ENCODE data around the gene AURKAIP1. TPM values are rescaled to one million over a fixed set of nuclear protein-coding genes. Genes with fewer than 3 reads are reported as not detected.

Gene AURKAIP1
- polyA plus RNA-seq, 2 donors = 155 to 158 TPM

- H3K4me3 ChIP-seq (ENCODE audit: low read depth in 1 of 2, low read length in 2 of 2) = no peak overlapping the region
These were observed 44.5 kb downstream of the AURKAIP1 start for GRCh38 chr1:1330366-1331067.

GRCh38 chr1:1329304-1330210, 45.5 kb downstream of the AURKAIP1 start:
- Histone ChIP-seq H3K27me3 (ENCODE audit: control insufficient read depth in 1 of 2, insufficient read depth in 2 of 2, low read length in 2 of 2) (no peaks in the 10 kb centered on the region), H3K4me3 (ENCODE audit: low read depth in 1 of 2, low read length in 2 of 2) (no peak overlapping the region), H3K27ac (ENCODE audit: low read depth in 2 of 2, low read length in 1 of 2) (peak overlapping the region in 1 of 2 donors; percentile 7), H3K4me1 (ENCODE audit: control insufficient read depth in 2 of 2, insufficient read depth in 2 of 2, low read length in 1 of 2) (peaks cover 6 to 57% of the 10 kb centered on the region in 2 donors), H3K9me3 (ENCODE audit: control insufficient read depth in 2 of 2, insufficient read depth in 1 of 2, low read depth in 1 of 2, low read length in 1 of 2) (peaks cover 0 to 5% of the 10 kb centered on the region in 2 donors), H3K36me3 (ENCODE audit: control insufficient read depth in 2 of 2, insufficient read depth in 2 of 2, low read length in 1 of 2) (peaks cover 3 to 36% of the 10 kb centered on the region in 2 donors)
- WGBS, 2 donors = 89% methylated on average over 58 of the region's 58 CpGs

More at GRCh38 chr1:1330366-1331067, 44.5 kb downstream of the AURKAIP1 start:
- Histone ChIP-seq H3K27me3 (ENCODE audit: control insufficient read depth in 1 of 2, insufficient read depth in 2 of 2, low read length in 2 of 2) (no peaks in the 10 kb centered on the region), H3K9me3 (ENCODE audit: control insufficient read depth in 2 of 2, insufficient read depth in 1 of 2, low read depth in 1 of 2, low read length in 1 of 2) (peaks cover 0 to 5% of the 10 kb centered on the region in 2 donors), H3K36me3 (ENCODE audit: control insufficient read depth in 2 of 2, insufficient read depth in 2 of 2, low read length in 1 of 2) (peaks cover 3 to 45% of the 10 kb centered on the region in 2 donors), H3K27ac (ENCODE audit: low read depth in 2 of 2, low read length in 1 of 2) (no peak overlapping the region), H3K4me1 (ENCODE audit: control insufficient read depth in 2 of 2, insufficient read depth in 2 of 2, low read length in 1 of 2) (peaks cover 5 to 60% of the 10 kb centered on the region in 2 donors)
- 54 to 60% methylated on average over 15 of the region's 15 CpGs for WGBS, 2 donors

GRCh38 chr1:1328254-1328653, 46.8 kb downstream of the AURKAIP1 start:
- Histone ChIP-seq H3K4me1 (ENCODE audit: control insufficient read depth in 2 of 2, insufficient read depth in 2 of 2, low read length in 1 of 2) (peaks cover 8 to 48% of the 10 kb centered on the region in 2 donors), H3K27me3 (ENCODE audit: control insufficient read depth in 1 of 2, insufficient read depth in 2 of 2, low read length in 2 of 2) (no peaks in the 10 kb centered on the region), H3K27ac (ENCODE audit: low read depth in 2 of 2, low read length in 1 of 2) (no peak overlapping the region), H3K4me3 (ENCODE audit: low read depth in 1 of 2, low read length in 2 of 2) (no peak overlapping the region), H3K36me3 (ENCODE audit: control insufficient read depth in 2 of 2, insufficient read depth in 2 of 2, low read length in 1 of 2) (peaks cover 3 to 25% of the 10 kb centered on the region in 2 donors), H3K9me3 (ENCODE audit: control insufficient read depth in 2 of 2, insufficient read depth in 1 of 2, low read depth in 1 of 2, low read length in 1 of 2) (peaks cover 0 to 5% of the 10 kb centered on the region in 2 donors)
- 78% methylated on average over 13 to 15 of the region's 15 CpGs for WGBS, 2 donors

- H3K36me3 ChIP-seq (ENCODE audit: control insufficient read depth in 2 of 2, insufficient read depth in 2 of 2, low read length in 1 of 2) = peaks cover 3 to 25% of the 10 kb centered on the region in 2 donors
- WGBS, 2 donors = 91 to 92% methylated on average over 39 to 40 of the region's 40 CpGs
- no peak overlapping the region for H3K27ac ChIP-seq (ENCODE audit: low read depth in 2 of 2, low read length in 1 of 2)
- no peaks in the 10 kb centered on the region for H3K27me3 ChIP-seq (ENCODE audit: control insufficient read depth in 1 of 2, insufficient read depth in 2 of 2, low read length in 2 of 2)
- peaks cover 8 to 44% of the 10 kb centered on the region in 2 donors for H3K4me1 ChIP-seq (ENCODE audit: control insufficient read depth in 2 of 2, insufficient read depth in 2 of 2, low read length in 1 of 2)
- H3K9me3 ChIP-seq (ENCODE audit: control insufficient read depth in 2 of 2, insufficient read depth in 1 of 2, low read depth in 1 of 2, low read length in 1 of 2) = peaks cover 0 to 5% of the 10 kb centered on the region in 2 donors
- H3K4me3 ChIP-seq (ENCODE audit: low read depth in 1 of 2, low read length in 2 of 2) = no peak overlapping the region
These were observed 47.7 kb downstream of the AURKAIP1 start for GRCh38 chr1:1327291-1327690.

GRCh38 chr1:1326075-1326605, 48.9 kb downstream of the AURKAIP1 start:
- 55 to 58% methylated on average over 8 of the region's 8 CpGs for WGBS, 2 donors
- Histone ChIP-seq H3K4me1 (ENCODE audit: control insufficient read depth in 2 of 2, insufficient read depth in 2 of 2, low read length in 1 of 2) (peaks cover 8 to 36% of the 10 kb centered on the region in 2 donors), H3K9me3 (ENCODE audit: control insufficient read depth in 2 of 2, insufficient read depth in 1 of 2, low read depth in 1 of 2, low read length in 1 of 2) (peaks cover 0 to 5% of the 10 kb centered on the region in 2 donors), H3K27me3 (ENCODE audit: control insufficient read depth in 1 of 2, insufficient read depth in 2 of 2, low read length in 2 of 2) (no peaks in the 10 kb centered on the region), H3K4me3 (ENCODE audit: low read depth in 1 of 2, low read length in 2 of 2) (peak overlapping the region; percentile 80 to 84), H3K27ac (ENCODE audit: low read depth in 2 of 2, low read length in 1 of 2) (peak overlapping the region in 1 of 2 donors; percentile 95), H3K36me3 (ENCODE audit: control insufficient read depth in 2 of 2, insufficient read depth in 2 of 2, low read length in 1 of 2) (peaks cover 3 to 27% of the 10 kb centered on the region in 2 donors)

- Histone ChIP-seq H3K9me3 (ENCODE audit: control insufficient read depth in 2 of 2, insufficient read depth in 1 of 2, low read depth in 1 of 2, low read length in 1 of 2) (peaks cover 0 to 5% of the 10 kb centered on the region in 2 donors), H3K4me1 (ENCODE audit: control insufficient read depth in 2 of 2, insufficient read depth in 2 of 2, low read length in 1 of 2) (peaks cover 8 to 29% of the 10 kb centered on the region in 2 donors), H3K27ac (ENCODE audit: low read depth in 2 of 2, low read length in 1 of 2) (peak overlapping the region; percentile 83 to 95), H3K36me3 (ENCODE audit: control insufficient read depth in 2 of 2, insufficient read depth in 2 of 2, low read length in 1 of 2) (peaks cover 3 to 30% of the 10 kb centered on the region in 2 donors), H3K27me3 (ENCODE audit: control insufficient read depth in 1 of 2, insufficient read depth in 2 of 2, low read length in 2 of 2) (no peaks in the 10 kb centered on the region), H3K4me3 (ENCODE audit: low read depth in 1 of 2, low read length in 2 of 2) (peak overlapping the region; percentile 80 to 84)
- 31 to 35% methylated on average over 16 of the region's 16 CpGs for whole genome bisulfite sequencing, 2 donors
These were observed 49.5 kb downstream of the AURKAIP1 start for GRCh38 chr1:1325288-1326074.

- 0 to 3% methylated on average over 62 to 84 of the region's 84 CpGs for WGBS, 2 donors
- Histone ChIP-seq H3K9me3 (ENCODE audit: control insufficient read depth in 2 of 2, insufficient read depth in 1 of 2, low read depth in 1 of 2, low read length in 1 of 2) (peaks cover 0 to 5% of the 10 kb centered on the region in 2 donors), H3K4me1 (ENCODE audit: control insufficient read depth in 2 of 2, insufficient read depth in 2 of 2, low read length in 1 of 2) (peaks cover 8 to 22% of the 10 kb centered on the region in 2 donors), H3K36me3 (ENCODE audit: control insufficient read depth in 2 of 2, insufficient read depth in 2 of 2, low read length in 1 of 2) (peaks cover 3 to 33% of the 10 kb centered on the region in 2 donors), H3K27me3 (ENCODE audit: control insufficient read depth in 1 of 2, insufficient read depth in 2 of 2, low read length in 2 of 2) (no peaks in the 10 kb centered on the region), H3K4me3 (ENCODE audit: low read depth in 1 of 2, low read length in 2 of 2) (peak within 1 kb of the TSS; percentile 80 to 84), H3K27ac (ENCODE audit: low read depth in 2 of 2, low read length in 1 of 2) (peak within 1 kb of the TSS; percentile 83 to 95)
These were observed 50.3 kb downstream of the AURKAIP1 start, which contains the start of the genes CPTP and INTS11 for GRCh38 chr1:1324524-1325287. TSS of gene CPTP (plus strand) at chr1:1324802. CDS start at chr1:1326911, 2,109 bp downstream. TSS of gene INTS11 (minus strand) at chr1:1324660. CDS start at chr1:1324608, 52 bp downstream.

- H3K9me3 ChIP-seq (ENCODE audit: control insufficient read depth in 2 of 2, insufficient read depth in 1 of 2, low read depth in 1 of 2, low read length in 1 of 2) = no peaks in the 10 kb centered on the region
- peaks cover 8 to 16% of the 10 kb centered on the region in 2 donors for H3K4me1 ChIP-seq (ENCODE audit: control insufficient read depth in 2 of 2, insufficient read depth in 2 of 2, low read length in 1 of 2)
- H3K4me3 ChIP-seq (ENCODE audit: low read depth in 1 of 2, low read length in 2 of 2) = peak overlapping the region; percentile 76 to 84
- H3K27ac ChIP-seq (ENCODE audit: low read depth in 2 of 2, low read length in 1 of 2) = peak overlapping the region; percentile 67 to 90
- 0 to 1% methylated on average over 21 to 41 of the region's 41 CpGs for WGBS, 2 donors
- no peaks in the 10 kb centered on the region for H3K27me3 ChIP-seq (ENCODE audit: control insufficient read depth in 1 of 2, insufficient read depth in 2 of 2, low read length in 2 of 2)
- peaks cover 3 to 34% of the 10 kb centered on the region in 2 donors for H3K36me3 ChIP-seq (ENCODE audit: control insufficient read depth in 2 of 2, insufficient read depth in 2 of 2, low read length in 1 of 2)
These were observed 50.9 kb downstream of the AURKAIP1 start for GRCh38 chr1:1324084-1324523.

Data from esophagus (tissue), 2 donors.